Measurements from ENCODE around the gene BARHL2.

GRCh38 chr1:90728502-90729287, 11.6 kb upstream of the BARHL2 start:
- no peak for TF ChIP-seq ESRRA (IDR thresholded peaks at IDR 0.05; ENCODE audit: borderline replicate concordance, low read length)
- TF ChIP-seq BCL3 (IDR thresholded peaks at IDR 0.05), result no peak
- TF ChIP-seq MAZ (IDR thresholded peaks at IDR 0.05; ENCODE audit: borderline replicate concordance, low read depth, low read length), result no peak

All from A549 (cell line).